Activated CD4-positive, alpha-beta memory T cell treated with anti-CD3 and anti-CD28 coated beads, Interleukin-2, amount 10 ng/mL, durations not matched to agents 7 days and 5 days (primary cell): Measurements from ENCODE around the gene ETS1. TPM values are rescaled to one million over a fixed set of nuclear protein-coding genes. Genes with fewer than 3 reads are reported as not detected.
A peak's percentile ranks its signal among the peaks of the same experiment; 100 is the strongest.

Experiments
- CTCF ChIA-PET: fragments of 350-600 bp; sonication (Branson Sonifier 250); formaldehyde crosslinking; loops from one replicate; lab custom pipeline; 2021; ENCODE audit warnings: antibody characterized with exemption, inconsistent platforms; lab: Charles Lee
- POLR2A ChIA-PET: fragments of 350-600 bp; sonication (Branson Sonifier 250); formaldehyde crosslinking; loops from one replicate; lab custom pipeline; 2021; ENCODE audit warnings: antibody characterized with exemption; lab: Charles Lee
- DNase-seq: peaks from one replicate; pipeline ENCODE4 v3.0.0-alpha.2; 2020
- H3K27ac Mint-ChIP-seq: one replicate; pipeline ENCODE4 v1.8.0; 2021; ENCODE audit warnings: mild to moderate bottlenecking, mixed read lengths
- H3K27me3 Mint-ChIP-seq: one replicate; pipeline ENCODE4 v1.8.0; 2021; ENCODE audit warnings: mixed read lengths
- H3K36me3 Mint-ChIP-seq: one replicate; pipeline ENCODE4 v1.8.0; 2021; ENCODE audit warnings: low read depth, mixed read lengths
- H3K4me1 Mint-ChIP-seq: one replicate; pipeline ENCODE4 v1.8.0; 2021; ENCODE audit warnings: mixed read lengths
- H3K4me3 Mint-ChIP-seq: one replicate; pipeline ENCODE4 v1.8.0; 2021; ENCODE audit warnings: mild to moderate bottlenecking, mixed read lengths
- H3K9me3 Mint-ChIP-seq: one replicate; pipeline ENCODE4 v1.8.0; 2021; ENCODE audit warnings: mixed read lengths
- total RNA-seq, 2 experiments: library from RNA; stranded (reverse); gene quantifications; one replicate each; pipeline ENCODE4 v1.2.3, GENCODE V29; 2021

The ETS1 gene
- total RNA-seq, 2 experiments from 2014 or later: 572 to 584 TPM

- H3K4me1 Mint-ChIP-seq: peaks cover 99% of the 10 kb centered on the region
- peak overlapping the region; percentile 85 for H3K27ac Mint-ChIP-seq
- H3K27me3 Mint-ChIP-seq: no peaks in the 10 kb centered on the region
- peak overlapping the region; percentile 69 for H3K4me3 Mint-ChIP-seq
- H3K9me3 Mint-ChIP-seq: no peaks in the 10 kb centered on the region
- ChIA-PET CTCF (interaction anchor here (0.8 to 4.8 kb wide), 15 partner anchors 11 to 343 kb away, joined by 3 to 44 read pairs (median 5); no protein-coding TSS in a partner anchor), POLR2A (interaction anchor here (1.3 to 31.4 kb wide), 11 partner anchors 2 to 214 kb away, joined by 5 to 1025 read pairs (median 17); partner anchors contain the start of gene FLI1)
- H3K36me3 Mint-ChIP-seq: peaks cover 90% of the 10 kb centered on the region
- DNase-seq: no peak
Measured at GRCh38 chr11:128505449-128506065, 81.8 kb downstream of the ETS1 start.

GRCh38 chr11:128504486-128504885 lies 82.9 kb downstream of the ETS1 start:
- H3K27me3 Mint-ChIP-seq: no peaks in the 10 kb centered on the region
- CTCF ChIA-PET: interaction anchor here (0.6 to 4.8 kb wide), 13 partner anchors 10 to 332 kb away, joined by 3 to 44 read pairs (median 5); no protein-coding TSS in a partner anchor
- no peak for DNase-seq
- peaks cover 88% of the 10 kb centered on the region for H3K36me3 Mint-ChIP-seq
- POLR2A ChIA-PET: interaction anchor here (0.8 to 31.4 kb wide), 9 partner anchors 12 to 213 kb away, joined by 3 to 1025 read pairs (median 17); no protein-coding TSS in a partner anchor
- peak overlapping the region; percentile 38 for H3K4me3 Mint-ChIP-seq
- no peaks in the 10 kb centered on the region for H3K9me3 Mint-ChIP-seq
- peaks cover 98% of the 10 kb centered on the region for H3K4me1 Mint-ChIP-seq
- peak overlapping the region; percentile 85 for H3K27ac Mint-ChIP-seq

GRCh38 chr11:128503245-128503991 lies 83.9 kb downstream of the ETS1 start:
- Mint-ChIP-seq H3K4me3 (peak overlapping the region; percentile 44), H3K27ac (peak overlapping the region; percentile 85), H3K27me3 (no peaks in the 10 kb centered on the region), H3K9me3 (no peaks in the 10 kb centered on the region), H3K36me3 (peaks cover 88% of the 10 kb centered on the region), H3K4me1 (peaks cover 98% of the 10 kb centered on the region)
- CTCF ChIA-PET: interaction anchor here (1.1 to 4.8 kb wide), 7 partner anchors 16 to 213 kb away, joined by 3 to 44 read pairs (median 7); no protein-coding TSS in a partner anchor
- POLR2A ChIA-PET: interaction anchor here (1.0 to 31.4 kb wide), 7 partner anchors 13 to 212 kb away, joined by 3 to 1025 read pairs (median 302); no protein-coding TSS in a partner anchor
- DNase-seq: no peak

GRCh38 chr11:128502726-128503125 lies 84.6 kb downstream of the ETS1 start:
- Mint-ChIP-seq H3K36me3 (peaks cover 87% of the 10 kb centered on the region), H3K27ac (peak overlapping the region; percentile 85), H3K9me3 (no peaks in the 10 kb centered on the region), H3K27me3 (no peaks in the 10 kb centered on the region), H3K4me1 (peaks cover 97% of the 10 kb centered on the region), H3K4me3 (peak overlapping the region; percentile 19)
- POLR2A ChIA-PET: interaction anchor here (1.0 to 31.4 kb wide), 8 partner anchors 14 to 211 kb away, joined by 3 to 1025 read pairs (median 157); no protein-coding TSS in a partner anchor
- no peak for DNase-seq
- CTCF ChIA-PET: interaction anchor here (1.1 to 4.8 kb wide), 4 partner anchors 9 to 212 kb away, joined by 5 to 29 read pairs (median 7); no protein-coding TSS in a partner anchor

GRCh38 chr11:128501632-128502549 lies 85.5 kb downstream of the ETS1 start:
- Mint-ChIP-seq H3K4me3 (peak overlapping the region; percentile 72), H3K4me1 (peaks cover 97% of the 10 kb centered on the region), H3K27me3 (no peaks in the 10 kb centered on the region), H3K36me3 (peaks cover 87% of the 10 kb centered on the region), H3K27ac (peak overlapping the region; percentile 85), H3K9me3 (no peaks in the 10 kb centered on the region)
- POLR2A ChIA-PET: interaction anchor here (1.0 to 31.4 kb wide), 9 partner anchors 15 to 210 kb away, joined by 3 to 1025 read pairs (median 12); no protein-coding TSS in a partner anchor
- CTCF ChIA-PET: interaction anchor here (0.8 to 2.3 kb wide), 9 partner anchors 8 to 329 kb away, joined by 3 to 8 read pairs (median 4); no protein-coding TSS in a partner anchor
- DNase-seq: no peak

GRCh38 chr11:128501008-128501407 lies 86.3 kb downstream of the ETS1 start:
- Mint-ChIP-seq H3K27ac (peak overlapping the region; percentile 85), H3K27me3 (no peaks in the 10 kb centered on the region), H3K36me3 (peaks cover 88% of the 10 kb centered on the region), H3K9me3 (no peaks in the 10 kb centered on the region), H3K4me1 (peaks cover 97% of the 10 kb centered on the region), H3K4me3 (peak overlapping the region; percentile 72)
- CTCF ChIA-PET: interaction anchor here (1.0 to 5.3 kb wide), 8 partner anchors 12 to 330 kb away, joined by 3 to 28 read pairs (median 4); no protein-coding TSS in a partner anchor
- POLR2A ChIA-PET: interaction anchor here (1.2 to 31.4 kb wide), 9 partner anchors 14 to 209 kb away, joined by 3 to 1025 read pairs (median 6); no protein-coding TSS in a partner anchor
- DNase-seq: no peak

GRCh38 chr11:128500493-128500892 lies 86.9 kb downstream of the ETS1 start:
- Mint-ChIP-seq H3K27me3 (no peaks in the 10 kb centered on the region), H3K9me3 (no peaks in the 10 kb centered on the region), H3K4me3 (peak overlapping the region; percentile 72), H3K4me1 (peaks cover 97% of the 10 kb centered on the region), H3K36me3 (peaks cover 88% of the 10 kb centered on the region), H3K27ac (peak overlapping the region; percentile 85)
- CTCF ChIA-PET: interaction anchor here (0.6 to 5.3 kb wide), 8 partner anchors 12 to 330 kb away, joined by 3 to 28 read pairs (median 4); no protein-coding TSS in a partner anchor
- POLR2A ChIA-PET: interaction anchor here (1.2 to 31.4 kb wide), 9 partner anchors 14 to 209 kb away, joined by 3 to 1025 read pairs (median 6); no protein-coding TSS in a partner anchor
- DNase-seq: no peak

- ChIA-PET CTCF (interaction anchor here (0.6 to 5.3 kb wide), 7 partner anchors 9 to 176 kb away, joined by 3 to 28 read pairs (median 4); no protein-coding TSS in a partner anchor), POLR2A (interaction anchor here (1.4 to 31.4 kb wide), 8 partner anchors 13 to 208 kb away, joined by 4 to 1025 read pairs (median 155); no protein-coding TSS in a partner anchor)
- H3K9me3 Mint-ChIP-seq: no peaks in the 10 kb centered on the region
- H3K27me3 Mint-ChIP-seq: no peaks in the 10 kb centered on the region
- peaks cover 97% of the 10 kb centered on the region for H3K4me1 Mint-ChIP-seq
- peak overlapping the region; percentile 76 for H3K27ac Mint-ChIP-seq
- no peak for DNase-seq
- H3K4me3 Mint-ChIP-seq: peak overlapping the region; percentile 69
- H3K36me3 Mint-ChIP-seq: peaks cover 88% of the 10 kb centered on the region
Measured at GRCh38 chr11:128499613-128500253, 87.6 kb downstream of the ETS1 start.

- Mint-ChIP-seq H3K4me3 (peak overlapping the region; percentile 69), H3K27ac (peak overlapping the region; percentile 76), H3K4me1 (peaks cover 96% of the 10 kb centered on the region), H3K9me3 (no peaks in the 10 kb centered on the region), H3K36me3 (peaks cover 87% of the 10 kb centered on the region), H3K27me3 (no peaks in the 10 kb centered on the region)
- DNase-seq: no peak
- CTCF ChIA-PET: interaction anchor here (0.7 to 5.3 kb wide), 5 partner anchors 9 to 54 kb away, joined by 3 to 28 read pairs (median 6); no protein-coding TSS in a partner anchor
- POLR2A ChIA-PET: interaction anchor here (0.8 to 31.4 kb wide), 7 partner anchors 12 to 207 kb away, joined by 3 to 1025 read pairs (median 302); no protein-coding TSS in a partner anchor
Measured at GRCh38 chr11:128498721-128499245, 88.6 kb downstream of the ETS1 start.

GRCh38 chr11:128497776-128498095 lies 89.6 kb downstream of the ETS1 start:
- Mint-ChIP-seq H3K4me1 (peaks cover 96% of the 10 kb centered on the region), H3K9me3 (no peaks in the 10 kb centered on the region), H3K27me3 (no peaks in the 10 kb centered on the region), H3K27ac (peak overlapping the region; percentile 87), H3K36me3 (peaks cover 92% of the 10 kb centered on the region), H3K4me3 (peak overlapping the region; percentile 58)
- ChIA-PET POLR2A (interaction anchor here (1.0 to 31.4 kb wide), 8 partner anchors 11 to 206 kb away, joined by 3 to 1025 read pairs (median 156); no protein-coding TSS in a partner anchor), CTCF (interaction anchor here (0.8 to 5.3 kb wide), 8 partner anchors 9 to 208 kb away, joined by 3 to 28 read pairs (median 4); no protein-coding TSS in a partner anchor)
- no peak for DNase-seq
